ENCODE results near the gene RNF32. TPM values are rescaled to one million over a fixed set of nuclear protein-coding genes. Genes with fewer than 3 reads are reported as not detected.

Gene RNF32
- total and polyA plus RNA-seq, 8 donors, result 0.69 to 2.5 (median 1.1) TPM

- Histone ChIP-seq H3K4me1 (no peaks in the 10 kb centered on the region), H3K36me3 (no peaks in the 10 kb centered on the region), H3K27me3 (no peaks in the 10 kb centered on the region), H3K9me3 (no peaks in the 10 kb centered on the region), H3K4me3 (no peak overlapping the region), H3K27ac (no peak overlapping the region)
- FAIRE-seq (no peak), ATAC-seq (no peak), DNase-seq (no peak)
- no peak for TF ChIP-seq CTCF (IDR thresholded peaks at IDR 0.05)
- WGBS, 2 donors, result 65 to 80% methylated on average over 5 of the region's 5 CpGs
- intact Hi-C loops (cut with DNase I), result no loop called here
Measured at GRCh38 chr7:156703773-156704482, 63.4 kb downstream of the RNF32 start.

GRCh38 chr7:156722043-156722826 is 81.7 kb downstream of the RNF32 start:
- FAIRE-seq, result no peak
- H3K4me1 ChIP-seq, result no peaks in the 10 kb centered on the region
- intact Hi-C loops (cut with DNase I), result no loop called here
- no peak for DNase-seq
- WGBS, 2 donors, result 91 to 96% methylated on average over 4 of the region's 4 CpGs
- no peak overlapping the region for H3K27ac ChIP-seq
- TF ChIP-seq CTCF (IDR thresholded peaks at IDR 0.05), result no peak
- peaks cover 0 to 6% (median 0%) of the 10 kb centered on the region in 3 donors for H3K36me3 ChIP-seq
- H3K9me3 ChIP-seq, result no peaks in the 10 kb centered on the region
- no peak overlapping the region for H3K4me3 ChIP-seq
- no peaks in the 10 kb centered on the region for H3K27me3 ChIP-seq
- no peak for ATAC-seq

GRCh38 chr7:156725073-156725472 is 84.5 kb downstream of the RNF32 start:
- DNase-seq (no peak), ATAC-seq (peak in 3 of 4 donors; percentile 44 to 64 (median 59)), FAIRE-seq (no peak)
- Histone ChIP-seq H3K27me3 (no peaks in the 10 kb centered on the region), H3K9me3 (no peaks in the 10 kb centered on the region), H3K36me3 (peaks cover 0 to 6% (median 0%) of the 10 kb centered on the region in 3 donors), H3K27ac (no peak overlapping the region), H3K4me1 (no peaks in the 10 kb centered on the region), H3K4me3 (no peak overlapping the region)
- 77 to 87% methylated on average over 5 of the region's 5 CpGs for WGBS, 2 donors
- intact Hi-C loops (cut with DNase I), result no loop called here
- TF ChIP-seq CTCF (IDR thresholded peaks at IDR 0.05), result no peak

GRCh38 chr7:156725936-156726335 is 85.4 kb downstream of the RNF32 start:
- intact Hi-C loops (cut with DNase I), result no loop called here
- Histone ChIP-seq H3K9me3 (no peaks in the 10 kb centered on the region), H3K4me1 (no peaks in the 10 kb centered on the region), H3K27ac (no peak overlapping the region), H3K36me3 (peaks cover 0 to 6% (median 0%) of the 10 kb centered on the region in 3 donors), H3K27me3 (no peaks in the 10 kb centered on the region), H3K4me3 (no peak overlapping the region)
- TF ChIP-seq CTCF (IDR thresholded peaks at IDR 0.05), result no peak
- FAIRE-seq (no peak), ATAC-seq (no peak), DNase-seq (no peak)

All from pancreas (tissue), 10 donors.